CD4-positive, alpha-beta T cell treated with Interleukin-2 at 100 ng/mL for 4 hours (primary cell): ENCODE results near the gene ACER3.
"Not testable (repeated sequence)": the region's sequence is repeated elsewhere in the genome, so short reads cannot be mapped to it uniquely, and the experiment has no call there.

Experiments used
- DNase-seq: peaks from one replicate; pipeline ENCODE4 v3.0.0-alpha.2; 2020; ENCODE audit warnings: low spot score

ACER3 gene

DNA sequence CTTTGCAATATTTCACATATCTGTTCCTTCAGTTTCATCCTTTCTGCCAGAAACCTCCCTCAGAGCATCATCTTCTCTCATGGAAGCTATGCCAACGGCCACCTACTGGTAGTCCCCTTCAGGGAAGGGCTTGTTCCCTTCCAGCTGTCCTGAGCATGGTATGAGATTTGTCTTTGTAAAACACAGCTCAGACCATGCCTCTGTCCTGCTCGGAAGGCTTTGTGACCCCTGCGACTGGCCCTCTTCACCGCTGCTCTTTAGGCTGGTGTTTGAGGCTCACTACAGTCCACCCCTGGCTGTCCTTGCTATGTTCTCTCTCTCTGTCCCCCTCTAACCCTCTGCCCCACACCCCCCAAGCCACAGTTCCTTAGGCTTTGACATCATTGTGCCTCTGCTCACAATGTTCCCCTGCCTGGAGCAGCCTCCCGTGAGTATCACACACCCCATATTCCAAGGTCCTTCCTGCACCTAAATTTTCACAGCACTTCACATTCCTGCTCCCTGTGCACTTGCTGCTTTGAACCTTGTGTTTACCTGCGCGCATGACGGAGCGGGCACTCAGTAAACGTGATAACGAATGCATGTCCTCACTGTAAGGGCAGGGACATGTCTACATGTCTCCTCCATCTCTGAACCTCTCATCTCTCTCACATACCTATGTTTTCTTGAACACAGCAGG is 24.0 kb upstream of the ACER3 start:
- DNase-seq: no peak

DNA sequence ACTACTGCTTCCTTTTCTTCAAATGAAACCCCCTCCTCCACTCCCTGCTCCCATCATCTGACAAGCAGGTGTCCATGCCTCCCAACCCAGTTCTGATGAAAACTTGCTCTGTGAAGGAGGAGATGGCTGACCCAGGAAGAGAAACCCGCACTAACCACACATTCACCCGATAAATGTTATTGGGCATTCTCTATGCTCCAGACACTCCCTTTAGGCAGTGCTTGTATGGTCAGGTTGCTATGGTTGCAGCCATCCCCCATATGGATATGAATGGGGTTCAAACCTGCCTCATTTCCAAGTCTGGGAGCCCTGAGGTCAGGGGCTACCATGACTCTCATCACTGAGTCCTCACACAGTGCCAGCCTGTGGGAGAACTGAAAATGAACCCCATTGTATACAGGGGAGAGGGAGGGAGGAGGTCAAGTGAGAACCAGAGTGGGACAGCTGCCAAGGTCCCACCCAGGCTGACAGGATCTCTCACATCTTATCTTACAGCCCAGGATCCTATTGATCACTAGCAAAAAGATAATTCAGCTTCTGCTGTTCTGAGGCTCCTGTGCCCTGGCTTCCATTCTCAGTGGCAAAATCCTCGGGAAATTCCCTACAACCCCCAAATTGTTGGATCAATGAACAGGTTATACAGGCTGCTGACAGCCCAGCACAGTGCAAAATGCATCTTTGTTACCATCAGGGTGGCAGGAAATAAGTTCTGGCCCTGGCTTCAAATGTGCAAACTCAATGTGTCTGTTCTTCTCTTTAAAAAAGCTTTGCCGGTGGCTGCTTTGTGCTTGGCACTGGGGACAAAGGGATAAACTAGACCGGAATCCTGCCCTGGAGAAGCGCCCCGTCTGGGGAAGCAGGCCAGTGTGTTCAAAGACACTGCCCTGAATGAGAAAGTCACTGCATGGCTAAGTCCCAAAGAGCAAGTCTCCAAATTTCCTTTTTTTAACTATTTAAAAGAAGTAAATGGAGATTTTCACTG is 22.7 kb upstream of the ACER3 start:
- DNase-seq: no peak

GRCh38 chr11:76838678-76839068 is 22.0 kb upstream of the ACER3 start:
- no peak for DNase-seq

DNA sequence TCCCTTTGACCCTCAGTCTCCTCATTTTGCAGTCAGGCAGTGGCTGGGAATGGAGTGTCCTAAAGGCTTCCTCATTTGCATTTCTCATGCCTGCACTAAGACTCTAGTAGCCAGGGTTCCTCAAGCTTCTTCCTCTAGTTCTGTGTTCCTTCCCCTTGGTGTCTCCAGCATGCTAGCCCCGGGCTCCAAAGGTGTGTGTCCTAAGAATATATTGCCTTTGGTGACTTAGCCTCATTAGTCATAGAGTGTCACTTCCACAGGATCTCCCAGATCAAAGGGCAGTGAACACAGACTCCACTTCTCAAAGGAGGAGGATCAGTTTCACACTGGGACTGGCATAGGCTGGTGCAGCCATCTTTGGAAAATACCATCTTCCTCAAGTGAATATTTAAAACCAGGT is 21.4 kb upstream of the ACER3 start:
- no peak for DNase-seq

DNA sequence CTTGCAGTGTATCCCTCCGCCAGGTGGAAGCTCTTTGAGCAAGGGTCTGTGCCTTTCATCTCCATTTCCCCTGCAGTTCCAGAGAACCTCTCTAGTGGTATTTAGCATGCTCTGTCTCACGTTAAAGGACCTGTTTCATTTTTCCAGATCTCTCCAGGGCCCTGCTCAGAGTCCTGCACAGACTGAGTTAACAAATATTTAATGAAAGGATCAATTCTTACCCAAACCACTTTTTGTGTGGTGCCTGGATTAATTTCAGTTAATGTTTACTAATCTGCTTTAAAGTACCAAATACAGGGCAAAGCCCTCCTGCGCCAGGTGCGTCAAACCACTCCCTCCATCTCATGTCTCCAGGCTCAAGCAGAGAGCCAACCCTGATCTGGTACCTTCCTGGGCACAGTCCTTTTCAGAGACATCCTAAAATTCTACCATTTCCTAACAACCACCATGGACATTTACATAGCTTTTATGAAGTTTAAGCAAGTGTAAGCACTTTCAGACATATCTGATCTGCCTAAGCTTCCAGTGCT is 18.7 kb upstream of the ACER3 start:
- DNase-seq: no peak

GRCh38 chr11:76843907-76844306 is 16.8 kb upstream of the ACER3 start:
- DNase-seq: no peak

DNA sequence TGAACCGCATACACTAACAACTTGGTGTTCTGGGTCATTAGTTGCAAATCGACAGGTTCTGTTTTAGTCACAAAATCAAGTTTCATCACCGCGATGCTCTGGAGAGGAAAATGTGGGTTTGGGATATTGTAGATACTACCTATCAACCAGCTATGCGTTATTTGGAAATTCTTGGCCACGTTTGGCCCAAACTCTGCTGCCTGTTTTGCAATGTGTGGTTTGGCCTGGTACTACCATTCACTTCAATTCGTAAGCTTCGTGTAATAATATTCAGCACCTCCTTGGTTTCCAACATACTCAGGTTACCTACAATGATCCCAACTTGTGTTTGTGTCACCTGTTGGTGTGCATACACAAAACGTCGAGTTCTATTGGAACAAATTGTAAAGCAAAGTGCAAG is 16.2 kb upstream of the ACER3 start:
- no peak for DNase-seq

- no peak for DNase-seq
These were observed 15.6 kb upstream of the ACER3 start for GRCh38 chr11:76845069-76845468.

DNA sequence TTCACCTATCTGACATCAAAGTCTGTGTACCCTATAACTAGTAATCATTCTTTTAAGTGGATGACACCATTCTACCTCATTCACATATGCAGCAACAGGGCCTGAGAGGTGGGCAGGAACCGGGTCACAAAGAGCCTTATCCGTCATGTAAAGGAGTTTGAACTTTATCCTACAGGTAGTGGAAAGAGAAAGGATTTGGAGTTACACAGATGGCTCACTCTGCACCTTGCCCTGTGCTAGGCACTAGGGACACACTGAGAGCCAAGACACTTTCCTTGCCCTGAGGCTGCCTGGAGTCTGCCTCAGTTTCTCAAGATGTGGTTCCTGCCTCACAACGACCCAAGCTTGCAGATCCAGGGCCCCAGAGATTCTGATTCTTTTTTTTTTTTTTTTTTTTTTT is 14.3 kb upstream of the ACER3 start:
- no peak for DNase-seq

DNA sequence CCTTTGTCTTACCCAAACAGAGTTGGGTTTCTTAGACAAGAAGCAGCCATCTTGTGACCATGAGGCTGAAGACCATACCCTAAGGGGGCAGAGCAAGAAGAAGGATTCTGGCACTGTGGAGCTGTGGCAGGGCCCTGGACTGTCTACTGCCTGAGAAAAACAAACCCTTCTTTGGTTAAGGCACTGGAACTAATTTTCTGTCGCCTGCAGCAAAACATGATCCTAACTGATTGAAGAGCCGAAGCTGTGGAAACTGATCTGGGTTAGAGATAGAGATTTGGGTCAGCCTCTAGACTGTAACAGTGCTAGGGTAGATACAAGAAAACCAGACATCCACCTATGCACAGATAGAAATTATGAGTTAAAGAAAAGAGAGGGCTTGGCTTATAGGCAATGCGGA is 11.3 kb upstream of the ACER3 start:
- no peak for DNase-seq

GRCh38 chr11:76850130-76850529 is 10.6 kb upstream of the ACER3 start:
- DNase-seq: no peak

GRCh38 chr11:76850815-76851214 is 9.9 kb upstream of the ACER3 start:
- DNase-seq: no peak

DNA sequence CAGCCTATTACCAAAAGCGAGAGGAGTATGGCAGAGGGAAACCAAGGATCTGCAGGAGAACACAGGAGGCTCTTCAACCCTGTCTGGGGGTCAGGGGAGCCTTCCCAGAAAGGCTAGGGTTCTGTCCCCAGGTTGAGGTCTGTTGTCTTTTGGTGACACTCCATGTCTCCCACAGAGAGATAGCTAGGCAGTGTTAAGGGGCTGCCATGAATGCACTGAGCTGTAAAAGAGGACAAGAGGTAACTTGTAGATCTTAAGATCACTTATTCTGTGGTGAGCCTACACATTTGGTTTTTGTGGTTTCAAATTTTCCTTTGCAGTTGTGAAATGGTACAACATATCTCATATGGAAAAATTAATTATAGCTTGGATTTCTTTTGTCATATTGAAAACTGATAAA is 6.0 kb upstream of the ACER3 start:
- DNase-seq: no peak

GRCh38 chr11:76855670-76856069 is 5.0 kb upstream of the ACER3 start:
- DNase-seq: not testable (repeated sequence)

DNA sequence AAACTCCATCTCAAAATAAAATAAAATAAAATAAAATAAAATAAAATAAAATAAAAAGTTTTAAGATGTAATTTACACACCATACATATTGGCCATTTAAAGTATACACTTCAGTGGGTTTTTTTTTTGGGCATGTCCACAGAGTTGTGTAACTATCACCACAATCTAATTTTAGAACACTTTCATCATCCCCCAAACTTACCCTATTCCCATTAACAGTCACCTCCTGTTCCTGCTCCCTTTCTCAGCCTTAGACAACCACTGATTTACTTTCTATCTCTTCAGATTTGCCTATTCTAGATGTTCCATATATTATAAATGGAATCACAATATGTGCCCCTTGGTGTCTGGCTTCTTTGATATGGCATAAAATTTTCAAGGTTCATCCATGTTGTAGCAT is 4.6 kb upstream of the ACER3 start:
- no peak for DNase-seq

GRCh38 chr11:76856571-76856970 is 4.1 kb upstream of the ACER3 start:
- DNase-seq: no peak

GRCh38 chr11:76857781-76858410 is 2.8 kb upstream of the ACER3 start:
- DNase-seq: no peak

- DNase-seq: no peak
These were observed 950 bp upstream of the ACER3 start for GRCh38 chr11:76859708-76860227.

GRCh38 chr11:76861490-76861953 is 804 bp downstream of the ACER3 start:
- no peak for DNase-seq

GRCh38 chr11:76862794-76863193 is 2.1 kb downstream of the ACER3 start:
- not testable (repeated sequence) for DNase-seq

DNA sequence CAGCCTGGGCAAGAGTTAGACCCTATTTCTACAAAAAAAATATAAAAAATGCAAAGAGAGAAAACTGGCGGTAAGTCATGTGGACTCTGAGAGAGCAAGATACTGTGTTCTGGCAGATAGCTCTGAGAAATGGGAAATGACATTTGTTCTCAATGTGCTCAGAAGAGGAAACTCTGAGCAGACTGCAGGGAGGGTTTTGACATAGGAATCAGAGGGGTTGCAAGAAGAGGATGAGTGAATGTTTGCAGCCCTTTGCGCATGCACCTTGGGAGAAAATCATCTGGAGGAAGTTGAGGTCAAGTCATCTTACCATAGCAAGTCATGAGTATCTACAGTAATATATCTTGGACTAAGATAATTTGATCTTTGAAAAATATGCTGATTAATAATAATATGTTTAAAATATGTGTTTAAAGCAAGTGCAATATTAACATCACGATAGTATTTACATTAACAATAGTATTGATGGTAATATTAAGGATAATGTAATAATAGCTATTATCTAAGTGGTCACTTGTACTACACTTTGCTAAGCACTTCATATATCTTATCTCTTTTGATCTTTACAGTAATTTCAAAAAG is 2.6 kb downstream of the ACER3 start:
- DNase-seq: no peak
